GM12891 (cell line): ENCODE results near the gene RPL32.
A peak's percentile ranks its signal among the peaks of the same experiment; 100 is the strongest.
"Not testable (repeated sequence)": the region's sequence is repeated elsewhere in the genome, so short reads cannot be mapped to it uniquely, and the experiment has no call there.

Experiments used
- DNase-seq: peaks from one replicate; pipeline ENCODE4 v3.0.0; 2011; ENCODE audit warnings: low spot score; ENCODE audit not compliant: insufficient read length
- FAIRE-seq: peaks from 2 replicates; lab custom pipeline; 2011; peaks lifted over from hg19 to GRCh38; lab: Jason Lieb, UNC
- PAX5 ChIP-seq: IDR thresholded peaks from 2 replicates; pipeline ENCODE4 v1.6.1; 2011; ENCODE audit warnings: low read length, moderate library complexity, mild to moderate bottlenecking; ENCODE audit not compliant: insufficient read depth, severe bottlenecking
- POLR2A ChIP-seq: IDR thresholded peaks from 2 replicates; pipeline ENCODE4 v1.6.1; 2011; ENCODE audit warnings: low read depth, low read length, control low read depth
- POLR2AphosphoS5 ChIP-seq: IDR thresholded peaks from 2 replicates; pipeline ENCODE4 v1.6.1; 2011; ENCODE audit warnings: low read depth, low read length, control low read depth
- POU2F2 ChIP-seq: IDR thresholded peaks from 2 replicates; pipeline ENCODE4 v1.6.1; 2011; ENCODE audit warnings: low read depth, mild to moderate bottlenecking, control low read depth, low read length, moderate library complexity
- SPI1 ChIP-seq: IDR thresholded peaks from 2 replicates; pipeline ENCODE4 v1.6.1; 2011; ENCODE audit warnings: low read depth, low read length, control low read depth
- TAF1 ChIP-seq: IDR thresholded peaks from 2 replicates; pipeline ENCODE4 v1.6.1; 2011; ENCODE audit warnings: low read depth, low read length, control low read depth

RPL32 gene

GRCh38 chr3:12868039-12869034 is 27.0 kb upstream of the RPL32 start:
- 0 out of 2 replicates have a peak, but pooled peaks have one; percentile 36 for TF ChIP-seq SPI1
- TF ChIP-seq POLR2A, result no peak
- DNase-seq, result peak; percentile 57
- FAIRE-seq, result peak; percentile 89

- no peak for FAIRE-seq
- TF ChIP-seq POLR2A, result no peak
- TF ChIP-seq POLR2AphosphoS5, result no peak
- no peak for TF ChIP-seq POU2F2
- TF ChIP-seq TAF1, result no peak
- TF ChIP-seq SPI1, result no peak
- no peak for TF ChIP-seq PAX5
- DNase-seq, result no peak
These were observed 25.5 kb upstream of the RPL32 start for GRCh38 chr3:12866836-12867235.

GRCh38 chr3:12865271-12865670 is 23.9 kb upstream of the RPL32 start:
- FAIRE-seq (no peak), DNase-seq (no peak)
- TF ChIP-seq POLR2A (no peak), TAF1 (no peak), SPI1 (no peak), POLR2AphosphoS5 (no peak), POU2F2 (no peak), PAX5 (no peak)

GRCh38 chr3:12862387-12862786 is 21.0 kb upstream of the RPL32 start:
- TF ChIP-seq POU2F2, result no peak
- no peak for TF ChIP-seq PAX5
- no peak for TF ChIP-seq SPI1
- TF ChIP-seq POLR2AphosphoS5, result no peak
- no peak for TF ChIP-seq TAF1
- TF ChIP-seq POLR2A, result no peak
- DNase-seq (no peak), FAIRE-seq (no peak)

- TF ChIP-seq POU2F2 (no peak), PAX5 (no peak), POLR2AphosphoS5 (no peak), POLR2A (no peak)
- no peak for FAIRE-seq
These were observed 20.2 kb upstream of the RPL32 start for GRCh38 chr3:12861611-12862010.

GRCh38 chr3:12859840-12860239 is 18.5 kb upstream of the RPL32 start:
- no peak for TF ChIP-seq TAF1
- no peak for FAIRE-seq
- DNase-seq, result no peak

More at GRCh38 chr3:12861611-12862010, 20.2 kb upstream of the RPL32 start:
- DNase-seq, result no peak

GRCh38 chr3:12856626-12857025 is 15.3 kb upstream of the RPL32 start:
- no peak for TF ChIP-seq PAX5
- TF ChIP-seq POU2F2, result no peak
- TF ChIP-seq SPI1, result no peak
- no peak for TF ChIP-seq POLR2AphosphoS5
- TF ChIP-seq POLR2A, result no peak
- FAIRE-seq (no peak), DNase-seq (no peak)

- DNase-seq (no peak), FAIRE-seq (no peak)
- TF ChIP-seq PAX5 (no peak), POLR2AphosphoS5 (no peak), POU2F2 (no peak), SPI1 (no peak), POLR2A (no peak), TAF1 (no peak)
These were observed 13.2 kb upstream of the RPL32 start for GRCh38 chr3:12854565-12854964.

- not testable (repeated sequence) for DNase-seq, FAIRE-seq
These were observed 12.5 kb upstream of the RPL32 start for GRCh38 chr3:12853847-12854246.

- FAIRE-seq (no peak), DNase-seq (no peak)
- TF ChIP-seq TAF1 (no peak), POU2F2 (no peak), SPI1 (no peak), POLR2AphosphoS5 (no peak), PAX5 (no peak), POLR2A (no peak)
These were observed 10.8 kb upstream of the RPL32 start for GRCh38 chr3:12852201-12852600.
